MCF 10A (cell line): ENCODE results near the gene RPL26. TPM values are rescaled to one million over a fixed set of nuclear protein-coding genes. Genes with fewer than 3 reads are reported as not detected.

Experiments used
- BruUV-seq: library from RNA; stranded (reverse); fragments of 400-500 nt; replicated peaks from 2 replicates; lab custom pipeline; 2021; lab: Mats Ljungman, UMichigan
- CTCF ChIA-PET: fragments of 300-600 bp; sonication (Branson Sonifier 250); formaldehyde crosslinking; extraction: SDS; loops from one replicate; lab custom pipeline; 2021; ENCODE audit warnings: antibody characterized with exemption, inconsistent platforms; lab: Yijun Ruan, JAX
- POLR2A ChIA-PET: fragments of 300-600, 350-650 bp; sonication (Branson Sonifier 250); formaldehyde crosslinking; extraction: SDS; loops from one replicate; lab custom pipeline; 2020; ENCODE audit warnings: antibody characterized with exemption, inconsistent platforms; lab: Yijun Ruan, JAX
- DNase-seq: peaks from one replicate; pipeline ENCODE4 v3.0.0-alpha.2; 2018; ENCODE audit not compliant: unreplicated experiment
- H3K27ac Mint-ChIP-seq: one replicate; pipeline ENCODE4 v1.8.0; 2022; ENCODE audit warnings: mild to moderate bottlenecking, low read depth, mixed read lengths; ENCODE audit not compliant: unreplicated experiment
- H3K27me3 Mint-ChIP-seq: one replicate; pipeline ENCODE4 v1.8.0; 2022; ENCODE audit warnings: mixed read lengths; ENCODE audit not compliant: insufficient read depth, unreplicated experiment
- H3K36me3 Mint-ChIP-seq: one replicate; pipeline ENCODE4 v1.8.0; 2022; ENCODE audit warnings: mild to moderate bottlenecking, moderate library complexity, mixed read lengths; ENCODE audit not compliant: insufficient read depth, unreplicated experiment
- H3K4me1 Mint-ChIP-seq: one replicate; pipeline ENCODE4 v1.8.0; 2022; ENCODE audit warnings: mixed read lengths; ENCODE audit not compliant: insufficient read depth, unreplicated experiment
- H3K4me3 Mint-ChIP-seq: one replicate; pipeline ENCODE4 v1.8.0; 2022; ENCODE audit warnings: mild to moderate bottlenecking, moderate library complexity, mixed read lengths; ENCODE audit not compliant: unreplicated experiment
- H3K9me3 Mint-ChIP-seq: one replicate; pipeline ENCODE4 v1.8.0; 2022; ENCODE audit warnings: mixed read lengths; ENCODE audit not compliant: unreplicated experiment
- intact Hi-C: fragments of 100-400 bp; cut with micrococcal nuclease; formaldehyde crosslinking; loops from 2 replicates; pipeline ENCODE4 v1.14.1; 2022
- total RNA-seq: library from RNA; stranded (reverse); gene quantifications from 2 replicates; pipeline ENCODE4 v1.2.3, GENCODE V29; 2022
- TF ChIP-seq, protein P1 (sequence below): fragments of 200-600 bp; IDR thresholded peaks from one replicate; pipeline ENCODE4 v1.8.0; 2022; ENCODE audit warnings: antibody characterized with exemption, mild to moderate bottlenecking; ENCODE audit not compliant: unreplicated experiment

The RPL26 gene
- total RNA-seq, 1 experiment from 2014 or later = 3,179 TPM

DNA sequence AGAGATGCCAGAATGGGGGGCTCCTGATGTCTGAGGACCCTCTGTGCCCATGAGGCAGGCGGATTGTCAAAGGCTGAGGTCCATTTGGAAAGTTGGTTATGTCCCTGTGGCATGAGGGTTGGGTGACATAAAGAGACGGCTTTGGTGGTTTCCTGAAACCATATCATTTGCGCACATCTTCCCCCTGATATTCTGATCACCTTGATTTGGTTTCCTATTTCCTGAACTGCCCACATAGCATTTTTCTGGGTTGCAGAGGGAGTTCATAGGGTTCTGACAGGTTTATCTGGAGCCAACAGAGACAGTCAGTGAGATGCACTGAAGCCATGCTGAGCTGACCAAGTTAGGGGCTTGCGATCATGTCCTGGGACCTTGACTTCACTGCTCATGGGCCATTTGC is 30.3 kb upstream of the RPL26 start:
- no peaks in the 10 kb centered on the region for H3K36me3 Mint-ChIP-seq
- BruUV-seq = no TSS peak
- intact Hi-C loops = no loop called here
- no peak overlapping the region for H3K4me3 Mint-ChIP-seq
- H3K27ac Mint-ChIP-seq = no peak overlapping the region
- H3K9me3 Mint-ChIP-seq = no peaks in the 10 kb centered on the region
- peaks cover 11% of the 10 kb centered on the region for H3K4me1 Mint-ChIP-seq
- ChIA-PET POLR2A (interaction anchor here (1.2 to 5.1 kb wide), 2 partner anchors 23 to 30 kb away, joined by 3 to 54 read pairs; partner anchors contain the start of gene NDEL1), CTCF (interaction anchor here (0.5 to 1.0 kb wide), 3 partner anchors 20 to 486 kb away, joined by 3 to 4 read pairs (median 3); no protein-coding TSS in a partner anchor)
- TF ChIP-seq, protein P1, sequence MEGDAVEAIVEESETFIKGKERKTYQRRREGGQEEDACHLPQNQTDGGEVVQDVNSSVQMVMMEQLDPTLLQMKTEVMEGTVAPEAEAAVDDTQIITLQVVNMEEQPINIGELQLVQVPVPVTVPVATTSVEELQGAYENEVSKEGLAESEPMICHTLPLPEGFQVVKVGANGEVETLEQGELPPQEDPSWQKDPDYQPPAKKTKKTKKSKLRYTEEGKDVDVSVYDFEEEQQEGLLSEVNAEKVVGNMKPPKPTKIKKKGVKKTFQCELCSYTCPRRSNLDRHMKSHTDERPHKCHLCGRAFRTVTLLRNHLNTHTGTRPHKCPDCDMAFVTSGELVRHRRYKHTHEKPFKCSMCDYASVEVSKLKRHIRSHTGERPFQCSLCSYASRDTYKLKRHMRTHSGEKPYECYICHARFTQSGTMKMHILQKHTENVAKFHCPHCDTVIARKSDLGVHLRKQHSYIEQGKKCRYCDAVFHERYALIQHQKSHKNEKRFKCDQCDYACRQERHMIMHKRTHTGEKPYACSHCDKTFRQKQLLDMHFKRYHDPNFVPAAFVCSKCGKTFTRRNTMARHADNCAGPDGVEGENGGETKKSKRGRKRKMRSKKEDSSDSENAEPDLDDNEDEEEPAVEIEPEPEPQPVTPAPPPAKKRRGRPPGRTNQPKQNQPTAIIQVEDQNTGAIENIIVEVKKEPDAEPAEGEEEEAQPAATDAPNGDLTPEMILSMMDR = no peak
- peaks cover 23% of the 10 kb centered on the region for H3K27me3 Mint-ChIP-seq
- DNase-seq = no peak

DNA sequence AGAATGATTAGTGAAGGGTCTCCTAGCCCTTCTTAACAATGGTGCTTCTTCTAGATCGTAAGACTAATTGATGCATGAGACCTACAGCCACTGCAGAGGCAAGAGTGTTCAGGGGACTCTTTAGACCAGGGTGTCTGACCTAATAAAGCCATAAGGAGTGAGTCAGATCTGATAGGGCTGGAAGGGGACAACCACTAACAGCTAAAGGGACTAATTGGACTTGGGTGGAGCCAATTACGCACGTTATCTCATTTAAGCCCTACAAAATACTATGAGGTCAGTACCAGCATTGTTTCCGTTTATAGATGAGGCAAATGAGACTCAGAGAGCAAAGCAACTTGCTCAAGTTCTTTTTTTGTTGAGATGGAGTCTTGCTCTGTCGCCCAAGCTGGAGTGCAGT is 29.1 kb upstream of the RPL26 start:
- ChIA-PET POLR2A (interaction anchor here (0.5 to 5.1 kb wide), 4 partner anchors 8 to 1165 kb away, joined by 3 to 54 read pairs (median 4); partner anchors contain the start of gene NDEL1), CTCF (interaction anchor here (0.6 to 5.0 kb wide), 8 partner anchors 23 to 373 kb away, joined by 3 to 35 read pairs (median 7); partner anchors contain the start of genes CCDC42 and NDEL1)
- intact Hi-C loops = no loop called here
- Mint-ChIP-seq H3K9me3 (no peaks in the 10 kb centered on the region), H3K4me3 (no peak overlapping the region), H3K4me1 (peaks cover 14% of the 10 kb centered on the region), H3K27ac (no peak overlapping the region), H3K27me3 (peaks cover 15% of the 10 kb centered on the region), H3K36me3 (no peaks in the 10 kb centered on the region)
- DNase-seq = no peak
- TF ChIP-seq, protein P1 = no peak
- BruUV-seq = no TSS peak

DNA sequence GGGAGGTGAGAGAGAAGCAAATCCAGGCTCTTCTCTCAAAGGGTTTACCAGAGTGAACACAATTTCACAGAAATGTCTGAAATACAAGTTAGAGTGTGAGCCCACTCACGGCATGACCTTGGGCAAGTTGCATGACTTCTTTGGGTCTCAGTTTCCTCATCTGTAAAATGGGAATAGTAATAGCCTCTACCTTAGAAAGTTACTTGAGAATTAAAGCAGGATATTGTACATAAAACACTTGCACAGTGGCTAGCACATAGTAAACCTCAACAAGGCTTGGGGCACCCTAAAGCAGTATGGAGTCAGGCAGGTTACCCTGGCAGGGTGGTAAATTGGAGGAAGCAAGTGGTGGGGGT is 27.9 kb upstream of the RPL26 start:
- Mint-ChIP-seq H3K27me3 (peaks cover 2% of the 10 kb centered on the region), H3K27ac (no peak overlapping the region), H3K4me3 (peak overlapping the region; percentile 60), H3K9me3 (no peaks in the 10 kb centered on the region), H3K36me3 (no peaks in the 10 kb centered on the region), H3K4me1 (peaks cover 14% of the 10 kb centered on the region)
- DNase-seq = no peak
- ChIA-PET POLR2A (interaction anchor here (1.0 to 5.1 kb wide), 7 partner anchors 10 to 132 kb away, joined by 3 to 54 read pairs (median 5); partner anchors contain the start of gene NDEL1), CTCF (interaction anchor here (0.6 to 5.0 kb wide), 25 partner anchors 9 to 483 kb away, joined by 3 to 35 read pairs (median 4); partner anchors contain the start of genes CCDC42, KRABD2, MYH10 and NDEL1)
- no TSS peak for BruUV-seq
- intact Hi-C loops = loop anchor here (1.0 kb wide), 3 partner anchors 25 to 374 kb away; no protein-coding TSS in a partner anchor
- TF ChIP-seq, protein P1 = no peak
